HG02973 (cell line): ENCODE measurements around the gene PTPRZ1.

Source experiments
- ATAC-seq: cut with Tn5 transposase; IDR thresholded peaks from one replicate; pipeline ENCODE4 v1.9.1; 2021; ENCODE audit warnings: moderate library complexity; ENCODE audit not compliant: unreplicated experiment

The PTPRZ1 gene

DNA sequence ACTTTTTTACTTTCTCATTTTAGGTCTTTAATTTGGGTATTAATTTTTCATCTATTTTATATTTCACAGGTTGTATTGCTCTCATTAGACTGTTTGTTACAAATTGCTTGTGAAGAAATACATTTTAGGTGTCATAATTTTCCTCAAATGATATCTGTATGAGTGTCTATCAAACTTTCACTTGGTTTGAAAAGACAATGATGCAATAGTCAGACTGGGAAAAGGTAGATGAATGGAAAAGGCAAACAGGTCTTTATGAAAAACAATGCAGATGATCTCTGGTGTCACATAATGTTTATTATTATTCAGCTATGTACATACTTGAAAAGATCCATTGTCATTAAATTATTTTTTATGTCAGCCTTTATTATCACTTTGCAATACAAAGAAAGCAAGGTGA is 80.2 kb downstream of the PTPRZ1 start:
- ATAC-seq = no peak

DNA sequence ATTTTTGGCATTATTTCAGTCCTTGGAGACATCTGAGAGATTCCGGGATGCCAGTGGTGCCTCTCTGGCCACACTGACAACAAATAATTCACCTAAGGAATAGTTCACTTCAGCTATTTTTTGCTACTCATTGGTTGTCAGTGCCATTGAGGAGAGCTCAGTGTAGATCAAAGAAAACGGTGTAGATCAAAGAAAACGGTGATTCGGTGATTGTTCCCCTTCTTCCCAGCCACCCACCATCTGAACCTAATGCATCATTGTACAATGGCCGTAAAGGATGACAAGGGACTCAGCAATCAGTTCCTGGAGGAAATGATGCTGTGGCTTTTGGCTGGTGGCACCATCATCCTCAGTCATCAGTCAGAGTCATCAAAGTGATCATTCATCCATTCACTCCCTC is 80.6 kb downstream of the PTPRZ1 start:
- no peak for ATAC-seq

- ATAC-seq = no peak
Measured at GRCh38 chr7:121954803-121955202, 81.8 kb downstream of the PTPRZ1 start.

DNA sequence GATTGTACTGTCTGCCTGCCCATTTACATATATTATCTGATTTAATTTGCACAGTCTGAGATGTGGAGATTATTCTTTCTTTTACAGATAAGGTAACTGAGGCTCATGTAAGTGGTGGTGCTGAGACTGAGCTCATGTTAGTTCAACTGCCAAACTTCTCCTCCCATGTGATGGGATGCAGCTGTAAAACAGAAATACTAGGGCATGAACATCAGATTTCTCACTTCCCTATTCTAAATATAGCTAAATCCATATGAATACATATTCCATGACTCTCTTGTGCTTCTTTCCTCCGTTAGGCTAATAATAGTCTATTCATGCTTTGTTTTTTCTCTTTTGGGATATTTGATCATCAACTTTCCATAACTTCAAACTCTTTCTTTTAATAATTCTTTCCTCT is 84.7 kb downstream of the PTPRZ1 start:
- no peak for ATAC-seq

- ATAC-seq = no peak
Measured at GRCh38 chr7:121960678-121961077, 87.7 kb downstream of the PTPRZ1 start.

GRCh38 chr7:121961089-121961867 is 88.3 kb downstream of the PTPRZ1 start:
- no peak for ATAC-seq

GRCh38 chr7:121966276-121966934 is 93.4 kb downstream of the PTPRZ1 start:
- ATAC-seq = no peak

DNA sequence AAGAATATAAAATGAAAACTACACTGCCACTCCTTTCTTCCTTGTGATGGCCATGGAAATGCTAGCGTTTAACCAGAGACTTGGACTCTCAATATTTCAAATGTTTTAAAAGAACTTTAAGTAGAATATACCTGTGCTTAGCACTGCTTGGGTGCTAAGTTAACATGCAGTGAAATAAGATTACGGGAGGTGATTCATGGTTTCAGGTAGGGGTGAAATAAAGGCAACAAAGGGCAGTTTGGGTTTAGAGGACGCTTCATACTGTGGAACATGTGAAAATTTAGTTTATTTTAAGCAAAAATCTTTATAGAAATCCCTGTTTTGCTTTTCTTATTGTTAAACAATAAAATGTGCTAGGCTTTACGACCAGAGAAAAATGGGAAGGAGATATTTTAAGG is 94.0 kb downstream of the PTPRZ1 start:
- ATAC-seq = no peak

DNA sequence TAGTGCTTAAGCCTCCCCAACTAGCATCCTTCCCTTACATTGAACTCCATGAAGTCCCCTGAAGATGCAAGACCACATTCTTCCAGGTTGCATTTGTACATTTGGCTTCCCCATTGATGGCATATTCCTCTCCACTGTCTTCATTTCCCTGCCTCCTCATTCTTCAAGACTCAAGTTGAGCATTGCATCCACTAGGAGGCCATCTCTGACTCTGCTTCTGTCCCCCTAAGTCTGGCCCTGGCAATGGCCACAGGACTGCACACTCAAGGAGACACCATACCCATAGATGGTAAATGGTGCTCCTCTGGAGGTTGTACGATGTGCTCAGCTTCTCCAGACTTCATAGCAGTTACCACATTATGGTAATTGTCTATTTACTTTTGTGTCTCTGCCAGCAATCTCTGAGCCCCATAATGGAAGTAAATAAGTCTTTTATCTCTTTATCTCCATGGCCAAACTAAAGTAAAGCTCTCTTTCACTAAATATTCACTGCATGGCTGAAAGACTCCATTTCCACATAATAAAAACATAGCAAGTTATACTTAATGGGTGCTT is 112.6 kb downstream of the PTPRZ1 start:
- no peak for ATAC-seq

- no peak for ATAC-seq
Measured at GRCh38 chr7:121992068-121992467, 119.1 kb downstream of the PTPRZ1 start.

- ATAC-seq = peak; percentile 97
Measured at GRCh38 chr7:121994625-121995410, 121.9 kb downstream of the PTPRZ1 start.

- ATAC-seq = no peak
Measured at GRCh38 chr7:122006687-122007086, 133.7 kb downstream of the PTPRZ1 start.

DNA sequence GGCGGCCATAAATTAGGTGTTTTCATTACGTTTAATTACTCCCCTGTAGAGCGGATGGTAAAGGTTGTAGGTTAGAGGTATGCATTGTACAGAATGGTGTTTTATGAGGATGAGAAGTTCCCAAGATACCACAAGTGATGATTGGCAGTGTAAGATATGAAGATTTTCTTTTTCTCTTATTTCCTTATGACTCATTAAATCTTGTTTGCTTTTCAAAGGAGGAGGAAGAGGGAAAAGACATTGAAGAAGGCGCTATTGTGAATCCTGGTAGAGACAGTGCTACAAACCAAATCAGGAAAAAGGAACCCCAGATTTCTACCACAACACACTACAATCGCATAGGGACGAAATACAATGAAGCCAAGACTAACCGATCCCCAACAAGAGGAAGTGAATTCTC is 137.2 kb downstream of the PTPRZ1 start:
- no peak for ATAC-seq

- no peak for ATAC-seq
Measured at GRCh38 chr7:122013065-122013464, 140.1 kb downstream of the PTPRZ1 start.

- no peak for ATAC-seq
Measured at GRCh38 chr7:122013630-122014029, 140.7 kb downstream of the PTPRZ1 start.

GRCh38 chr7:122014697-122015096 is 141.7 kb downstream of the PTPRZ1 start:
- no peak for ATAC-seq

DNA sequence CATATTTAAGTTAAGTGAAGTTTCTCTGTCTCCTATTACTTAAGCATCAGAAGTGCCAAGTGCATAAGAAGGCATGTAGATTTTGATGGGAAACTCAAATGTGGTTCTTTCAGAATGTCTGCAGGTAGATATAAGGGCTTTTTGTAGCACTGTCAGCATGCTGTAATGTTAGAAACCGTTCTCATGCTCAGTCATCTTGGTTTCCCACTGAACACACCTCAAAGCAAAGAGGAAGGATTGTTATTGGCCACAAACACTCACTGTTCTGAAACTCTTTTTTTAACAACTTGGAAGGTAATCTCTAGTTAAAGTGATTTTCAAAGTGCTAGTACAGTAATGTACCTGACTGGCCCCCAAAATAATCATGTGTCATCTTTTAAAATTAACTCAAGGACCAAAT is 145.1 kb downstream of the PTPRZ1 start:
- no peak for ATAC-seq

DNA sequence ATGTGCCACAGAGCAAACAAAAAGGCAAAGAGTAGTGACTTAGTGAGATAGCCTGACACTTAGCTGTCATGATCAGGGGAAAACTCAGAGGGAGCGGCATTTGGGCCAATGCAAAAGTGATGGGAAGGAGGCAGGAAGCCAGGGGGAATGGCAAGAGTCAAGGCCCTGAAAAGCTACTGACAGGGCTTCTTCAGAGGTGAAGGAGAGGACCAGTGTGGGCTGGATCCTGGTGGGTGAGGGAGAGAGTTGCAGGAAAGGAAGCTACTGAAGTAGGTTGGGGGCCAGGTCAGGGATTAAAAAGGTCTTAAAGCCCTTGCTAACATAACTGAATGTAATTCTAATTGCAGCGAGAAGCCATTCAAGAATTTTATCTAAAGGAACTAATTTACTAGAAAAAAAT is 154.1 kb downstream of the PTPRZ1 start:
- no peak for ATAC-seq

- no peak for ATAC-seq
Measured at GRCh38 chr7:122033641-122034040, 160.7 kb downstream of the PTPRZ1 start.

DNA sequence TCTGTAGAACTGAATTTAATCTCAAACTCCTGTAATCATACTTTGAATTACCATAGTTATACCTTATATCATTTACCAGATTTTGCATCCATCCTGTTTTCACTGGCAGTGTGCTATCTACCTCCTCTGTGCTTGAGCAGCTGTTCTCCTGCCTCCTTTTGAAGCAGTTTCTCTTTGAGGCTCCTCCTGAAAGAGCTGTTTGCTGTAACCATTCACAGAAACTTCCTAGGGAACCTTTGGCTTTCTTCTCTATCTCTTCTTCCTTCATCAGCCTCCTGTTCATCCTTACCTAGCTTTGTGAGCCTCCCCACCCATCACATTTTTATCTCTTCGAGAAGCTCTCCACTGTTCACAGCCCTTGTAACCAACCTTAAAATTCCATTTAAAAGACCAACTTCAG is 162.9 kb downstream of the PTPRZ1 start:
- ATAC-seq = no peak

DNA sequence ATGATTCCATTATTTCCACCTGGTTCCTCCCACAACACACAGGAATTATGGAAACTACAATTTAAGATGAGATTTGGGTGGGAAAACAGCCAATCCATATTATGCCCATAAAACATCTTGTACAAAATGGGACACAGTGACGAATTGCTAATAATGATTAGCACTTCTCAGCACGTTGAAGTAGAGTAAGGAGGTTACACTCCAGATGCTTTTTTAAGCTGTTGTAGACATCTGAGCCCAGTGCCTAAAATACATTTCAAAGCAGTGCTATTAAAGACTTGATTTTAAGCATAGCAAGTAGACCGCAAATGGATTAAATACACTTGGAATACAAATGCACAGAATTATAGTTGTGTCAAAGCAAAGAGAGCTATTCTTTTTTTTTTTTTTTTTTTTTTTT is 165.2 kb downstream of the PTPRZ1 start:
- ATAC-seq = no peak

GRCh38 chr7:122038904-122039303 is 165.9 kb downstream of the PTPRZ1 start:
- ATAC-seq = no peak
